Measurements from ENCODE around the gene SSX2IP.

- no peak for TF ChIP-seq CTCF (IDR thresholded peaks at IDR 0.05)
- TF ChIP-seq EP300 (IDR thresholded peaks at IDR 0.05) = no peak
- no peak for TF ChIP-seq POLR2A (IDR thresholded peaks at IDR 0.05)
Measured at GRCh38 chr1:84635429-84635828, 54.8 kb downstream of the SSX2IP start.

Data from upper lobe of left lung (tissue), 4 donors.